ENCODE results near the gene CBFB. TPM values are rescaled to one million over a fixed set of nuclear protein-coding genes. Genes with fewer than 3 reads are reported as not detected.

Gene CBFB
- total RNA-seq, 3 donors from 2014 or later (not counting 1 experiment from before 2014, with no cell fraction given), result 96.1 to 102 (median 97.2) TPM

DNA sequence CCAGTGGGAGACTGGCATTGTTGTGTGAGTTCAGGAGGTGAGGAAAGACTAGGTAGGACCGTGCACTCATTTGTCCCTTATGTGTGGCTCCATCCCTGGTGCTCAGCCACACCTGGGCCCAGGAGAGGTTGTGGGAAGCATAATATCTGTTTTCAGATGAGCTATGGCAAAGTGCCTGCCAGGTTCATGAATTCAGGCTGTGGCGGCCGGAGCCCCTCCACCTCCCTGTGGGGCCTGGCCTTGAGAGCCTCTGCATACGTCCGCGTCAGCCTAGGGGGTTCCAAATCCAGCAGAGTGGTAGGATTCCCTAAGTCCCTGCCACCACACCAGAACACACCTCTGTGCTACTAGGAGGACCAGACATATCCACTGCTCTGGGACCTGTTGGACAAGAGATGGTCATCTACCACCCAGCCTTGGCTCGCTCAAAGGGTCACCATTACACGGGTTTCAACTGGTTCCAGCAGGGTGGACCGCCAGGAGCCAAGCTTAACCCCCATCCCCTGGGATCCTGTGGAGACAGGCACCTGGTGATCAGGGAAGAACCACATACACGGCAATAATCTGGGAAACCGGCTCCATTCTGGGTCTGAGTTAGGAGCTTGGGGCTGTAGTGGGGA, 119.8 kb downstream of the CBFB start:
- H3K27me3 Mint-ChIP-seq (ENCODE audit: low read depth in 2 of 2), result peaks cover 7 to 20% of the 10 kb centered on the region in 2 donors
- DNase-seq (no peak), ATAC-seq (no peak)
- no peak overlapping the region for H3K27ac Mint-ChIP-seq
- no peak overlapping the region for H3K4me3 ChIP-seq (ENCODE audit: low read length)
- WGBS (ENCODE audit: insufficient coverage), result 98% methylated on average over 11 of the region's 11 CpGs
- H3K4me3 Mint-ChIP-seq, result peak overlapping the region; percentile 45
- H3K9me3 ChIP-seq (ENCODE audit: control insufficient read depth, insufficient read depth, low read length), result no peaks in the 10 kb centered on the region
- no peaks in the 10 kb centered on the region for H3K36me3 Mint-ChIP-seq
- H3K4me1 Mint-ChIP-seq, result peaks cover 0 to 14% of the 10 kb centered on the region in 2 donors
- H3K9me3 Mint-ChIP-seq, result no peaks in the 10 kb centered on the region
- peaks cover 8% of the 10 kb centered on the region for H3K4me1 ChIP-seq (ENCODE audit: control insufficient read depth, insufficient read depth, low read length)
- intact Hi-C loops (cut with micrococcal nuclease), result no loop called here
- peaks cover 7% of the 10 kb centered on the region for H3K27me3 ChIP-seq (ENCODE audit: control insufficient read depth, insufficient read depth, low read length)
- TF ChIP-seq, protein P1, sequence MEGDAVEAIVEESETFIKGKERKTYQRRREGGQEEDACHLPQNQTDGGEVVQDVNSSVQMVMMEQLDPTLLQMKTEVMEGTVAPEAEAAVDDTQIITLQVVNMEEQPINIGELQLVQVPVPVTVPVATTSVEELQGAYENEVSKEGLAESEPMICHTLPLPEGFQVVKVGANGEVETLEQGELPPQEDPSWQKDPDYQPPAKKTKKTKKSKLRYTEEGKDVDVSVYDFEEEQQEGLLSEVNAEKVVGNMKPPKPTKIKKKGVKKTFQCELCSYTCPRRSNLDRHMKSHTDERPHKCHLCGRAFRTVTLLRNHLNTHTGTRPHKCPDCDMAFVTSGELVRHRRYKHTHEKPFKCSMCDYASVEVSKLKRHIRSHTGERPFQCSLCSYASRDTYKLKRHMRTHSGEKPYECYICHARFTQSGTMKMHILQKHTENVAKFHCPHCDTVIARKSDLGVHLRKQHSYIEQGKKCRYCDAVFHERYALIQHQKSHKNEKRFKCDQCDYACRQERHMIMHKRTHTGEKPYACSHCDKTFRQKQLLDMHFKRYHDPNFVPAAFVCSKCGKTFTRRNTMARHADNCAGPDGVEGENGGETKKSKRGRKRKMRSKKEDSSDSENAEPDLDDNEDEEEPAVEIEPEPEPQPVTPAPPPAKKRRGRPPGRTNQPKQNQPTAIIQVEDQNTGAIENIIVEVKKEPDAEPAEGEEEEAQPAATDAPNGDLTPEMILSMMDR (IDR thresholded peaks at IDR 0.05), result no peak
- H3K27ac ChIP-seq (ENCODE audit: low read length), result no peak overlapping the region
- H3K36me3 ChIP-seq (ENCODE audit: control insufficient read depth, insufficient read depth, low read length), result peaks cover 30% of the 10 kb centered on the region

DNA sequence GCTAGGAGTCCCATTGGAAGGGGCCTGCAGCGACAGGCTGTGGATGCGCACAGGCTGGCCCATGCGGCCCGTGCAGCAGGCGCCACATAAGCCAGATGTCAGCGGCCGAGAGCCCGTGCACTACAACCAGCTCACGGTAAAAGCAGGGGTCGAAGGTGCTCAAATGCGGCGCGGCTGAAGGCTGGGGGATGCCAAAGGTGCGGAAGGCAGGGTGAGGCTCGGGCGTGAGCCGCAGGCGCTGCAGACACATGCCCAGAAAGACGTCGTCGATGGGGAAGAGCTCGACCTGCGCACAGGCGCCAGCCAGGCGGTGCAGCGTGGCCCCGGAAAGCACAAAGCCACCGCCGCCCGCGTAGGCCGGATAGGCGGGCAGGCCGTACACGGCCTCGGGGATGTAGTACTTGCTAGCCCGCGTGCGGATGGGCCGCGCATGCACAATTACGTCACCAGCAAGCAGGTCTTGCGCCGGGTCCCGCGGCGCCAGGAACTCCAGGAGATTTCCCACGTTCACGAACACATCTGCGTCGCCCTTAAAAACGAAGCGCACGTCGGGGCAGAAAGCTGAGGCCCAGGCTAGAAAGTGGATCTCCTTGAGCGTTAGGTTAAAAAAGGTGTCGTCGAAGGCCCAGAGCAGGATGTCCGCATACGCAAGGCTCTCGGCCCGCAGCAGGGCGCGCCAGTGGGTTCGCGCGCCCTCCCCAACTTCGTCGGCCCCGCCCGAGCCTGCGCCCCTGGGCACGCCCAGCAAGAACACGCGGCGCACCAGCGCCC, 120.5 kb downstream of the CBFB start:
- Histone ChIP-seq H3K4me3 (ENCODE audit: low read length) (no peak overlapping the region), H3K9me3 (ENCODE audit: control insufficient read depth, insufficient read depth, low read length) (no peaks in the 10 kb centered on the region), H3K36me3 (ENCODE audit: control insufficient read depth, insufficient read depth, low read length) (peaks cover 25% of the 10 kb centered on the region), H3K4me1 (ENCODE audit: control insufficient read depth, insufficient read depth, low read length) (peaks cover 8% of the 10 kb centered on the region), H3K27me3 (ENCODE audit: control insufficient read depth, insufficient read depth, low read length) (peaks cover 7% of the 10 kb centered on the region), H3K27ac (ENCODE audit: low read length) (no peak overlapping the region)
- Mint-ChIP-seq H3K4me3 (peak overlapping the region; percentile 45), H3K27ac (no peak overlapping the region), H3K4me1 (peaks cover 0 to 14% of the 10 kb centered on the region in 2 donors), H3K36me3 (no peaks in the 10 kb centered on the region), H3K9me3 (no peaks in the 10 kb centered on the region), H3K27me3 (ENCODE audit: low read depth in 2 of 2) (peaks cover 7 to 21% of the 10 kb centered on the region in 2 donors)
- 81% methylated on average over 77 of the region's 77 CpGs for WGBS (ENCODE audit: insufficient coverage)
- TF ChIP-seq, protein P1 (IDR thresholded peaks at IDR 0.05), result no peak
- DNase-seq, result no peak
- intact Hi-C loops (cut with micrococcal nuclease), result no loop called here
- no peak for ATAC-seq

DNA sequence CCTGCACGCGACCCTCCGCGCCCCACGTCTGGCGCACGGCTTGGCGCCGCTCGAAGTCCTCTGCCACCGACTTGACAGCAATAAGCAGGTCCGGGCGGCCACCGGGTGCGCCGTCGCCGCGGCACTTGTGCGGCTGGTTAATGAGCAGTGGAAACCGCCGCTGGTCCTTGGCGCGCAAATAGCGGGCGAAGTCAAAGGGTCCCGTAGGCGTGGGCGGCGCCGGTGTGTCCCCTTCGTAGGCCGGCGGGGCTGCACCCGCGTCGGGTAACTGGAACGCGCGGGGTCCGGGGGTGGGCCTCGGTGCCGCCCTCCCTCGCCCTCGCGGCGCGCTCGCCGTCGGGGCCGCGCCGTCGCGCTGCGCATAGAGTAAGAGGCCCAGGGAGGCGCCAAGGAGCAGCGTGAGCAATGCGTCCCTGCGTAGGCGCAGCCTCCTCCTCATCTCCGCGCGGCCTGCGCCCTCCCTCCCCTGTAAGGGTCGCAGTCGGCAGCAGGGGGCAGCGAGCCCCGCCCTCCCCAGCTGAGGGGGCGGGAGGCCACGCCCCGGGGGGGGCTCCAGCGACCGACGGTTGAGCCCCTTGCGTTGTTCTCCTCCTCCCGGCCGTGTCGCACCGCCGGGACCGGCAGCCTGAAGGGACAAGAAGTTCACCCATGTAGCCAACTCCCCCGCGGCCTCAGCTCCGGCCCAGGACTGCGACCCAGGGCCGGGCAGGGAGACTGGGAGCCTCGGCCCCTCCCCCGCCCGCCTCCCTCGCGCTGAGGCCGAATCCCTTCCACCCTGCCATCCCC, 121.3 kb downstream of the CBFB start:
- H3K4me3 Mint-ChIP-seq, result no peak overlapping the region
- DNase-seq (peak in 1 of 2 donors; percentile 64), ATAC-seq (peak in 2 of 3 donors; percentile 46 to 49)
- Histone ChIP-seq H3K27ac (ENCODE audit: low read length) (no peak overlapping the region), H3K36me3 (ENCODE audit: control insufficient read depth, insufficient read depth, low read length) (peaks cover 18% of the 10 kb centered on the region), H3K9me3 (ENCODE audit: control insufficient read depth, insufficient read depth, low read length) (no peaks in the 10 kb centered on the region), H3K27me3 (ENCODE audit: control insufficient read depth, insufficient read depth, low read length) (peaks cover 7% of the 10 kb centered on the region), H3K4me1 (ENCODE audit: control insufficient read depth, insufficient read depth, low read length) (peaks cover 14% of the 10 kb centered on the region), H3K4me3 (ENCODE audit: low read length) (peak overlapping the region; percentile 13)
- no peak overlapping the region for H3K27ac Mint-ChIP-seq
- H3K4me1 Mint-ChIP-seq, result peaks cover 0 to 16% of the 10 kb centered on the region in 2 donors
- intact Hi-C loops (cut with micrococcal nuclease), result no loop called here
- TF ChIP-seq, protein P1 (IDR thresholded peaks at IDR 0.05), result no peak
- no peaks in the 10 kb centered on the region for H3K36me3 Mint-ChIP-seq
- 12% methylated on average over 94 of the region's 94 CpGs for WGBS (ENCODE audit: insufficient coverage)
- H3K27me3 Mint-ChIP-seq (ENCODE audit: low read depth in 2 of 2), result peaks cover 7 to 21% of the 10 kb centered on the region in 2 donors
- no peaks in the 10 kb centered on the region for H3K9me3 Mint-ChIP-seq

Other genes starting within 250 kb of the CBFB start
- gene TERB1, start 227.6 kb upstream of the CBFB start, total RNA-seq, result 1 to 10 TPM in 1 of 3 donors, under 1 TPM in 2; 0.33 to 1.0 (median 0.66) TPM
- gene NAE1, start 198.2 kb upstream of the CBFB start, total RNA-seq, result 10 to 100 TPM; 77.3 to 97.0 (median 78.5) TPM
- gene CA7, start 184.7 kb upstream of the CBFB start, total RNA-seq, result not detected
- 10 to 100 TPM; 10.2 to 16.5 (median 11.0) TPM for gene PDP2, start 148.6 kb upstream of the CBFB start, total RNA-seq
- gene CDH16, start 110.3 kb upstream of the CBFB start, total RNA-seq, result not detected
- gene RRAD, start 103.6 kb upstream of the CBFB start, total RNA-seq, result 1 to 10 TPM; 1.8 to 4.5 (median 2.8) TPM
- 10 to 100 TPM; 57.2 to 62.8 (median 60.0) TPM for gene CIAO2B, start 94.7 kb upstream of the CBFB start, total RNA-seq
- 10 to 100 TPM; 26.9 to 33.6 (median 33.1) TPM for gene CES2, start 93.6 kb upstream of the CBFB start, total RNA-seq
- under 1 TPM; 0.19 to 0.95 (median 0.27) TPM for gene CES3, start 67.9 kb upstream of the CBFB start, total RNA-seq
- 1 to 10 TPM; 7.5 to 9.0 (median 8.8) TPM for gene CES4A, start 40.6 kb upstream of the CBFB start, total RNA-seq
- gene PHAF1, start 80.8 kb downstream of the CBFB start, total RNA-seq, result 10 to 100 TPM; 17.0 to 22.4 (median 22.0) TPM
- gene B3GNT9, start 121.8 kb downstream of the CBFB start, total RNA-seq, result 1 to 10 TPM in 2 of 3 donors, under 1 TPM in 1; 0.80 to 1.3 (median 1.0) TPM
- 10 to 100 TPM; 15.2 to 27.5 (median 26.8) TPM for gene TRADD, start 130.8 kb downstream of the CBFB start, total RNA-seq
- 1 to 10 TPM; 5.2 to 8.3 (median 6.3) TPM for gene FBXL8, start 130.8 kb downstream of the CBFB start, total RNA-seq
- gene HSF4, start 135.6 kb downstream of the CBFB start, total RNA-seq, result 1 to 10 TPM; 6.9 to 8.3 (median 7.3) TPM
- gene NOL3, start 141.4 kb downstream of the CBFB start, total RNA-seq, result 1 to 10 TPM in 2 of 3 donors, under 1 TPM in 1; 0.88 to 1.3 (median 1.3) TPM
- 10 to 100 TPM in 2 of 3 donors, 1 to 10 TPM in 1; 7.2 to 12.6 (median 10.9) TPM for gene MATCAP1, start 154.8 kb downstream of the CBFB start, total RNA-seq
- gene EXOC3L1, start 161.0 kb downstream of the CBFB start, total RNA-seq, result not detected
- 10 to 100 TPM; 57.6 to 91.7 (median 74.5) TPM for gene E2F4, start 163.0 kb downstream of the CBFB start, total RNA-seq
- gene ELMO3, start 170.0 kb downstream of the CBFB start, total RNA-seq, result 1 to 10 TPM; 1.9 to 3.3 (median 2.3) TPM
- gene TMEM208, start 198.0 kb downstream of the CBFB start, total RNA-seq, result 10 to 100 TPM; 34.5 to 39.2 (median 36.7) TPM
- 10 to 100 TPM; 79.3 to 96.8 (median 89.2) TPM for gene FHOD1, start 218.3 kb downstream of the CBFB start, total RNA-seq
- gene SLC9A5, start 219.8 kb downstream of the CBFB start, total RNA-seq, result 1 to 10 TPM; 1.2 to 2.6 (median 1.6) TPM